HepG2 (cell line): Measurements from ENCODE around the gene PCSK5. TPM values are rescaled to one million over a fixed set of nuclear protein-coding genes. Genes with fewer than 3 reads are reported as not detected.

Experiments used
- ATF2 ChIP-seq: sonication (generic); formaldehyde crosslinking; IDR thresholded peaks from 2 replicates; pipeline ENCODE4 v1.4.0; 2020; ENCODE audit warnings: missing genetic modification reagents
- CBX5 ChIP-seq: sonication (generic); formaldehyde crosslinking; IDR thresholded peaks from 2 replicates; pipeline ENCODE4 v1.4.0; 2020; ENCODE audit warnings: missing genetic modification reagents, borderline replicate concordance
- HOMEZ ChIP-seq: IDR thresholded peaks from 2 replicates; pipeline ENCODE4 v1.6.1; 2016; ENCODE audit warnings: low read depth
- HOXA7 ChIP-seq: sonication (generic); formaldehyde crosslinking; IDR thresholded peaks from 2 replicates; pipeline ENCODE4 v1.8.1; 2022; ENCODE audit warnings: mild to moderate bottlenecking, missing genetic modification reagents, moderate library complexity
- MLX ChIP-seq: IDR thresholded peaks from 2 replicates; pipeline ENCODE4 v1.6.1; 2016
- MZF1 ChIP-seq: sonication (generic); formaldehyde crosslinking; IDR thresholded peaks from 2 replicates; pipeline ENCODE4 v1.8.1; 2023; ENCODE audit warnings: mild to moderate bottlenecking, missing genetic modification reagents, borderline replicate concordance
- PPARG ChIP-seq: conservative IDR thresholded peaks from 2 replicates; pipeline ENCODE4 v1.6.1; 2016; ENCODE audit warnings: missing biosample characterization, missing genetic modification reagents
- RFX1 ChIP-seq: fragments of 450-650 bp; IDR thresholded peaks from 2 replicates; pipeline ENCODE4 v1.6.1; 2017
- STAT5B ChIP-seq: sonication (generic); formaldehyde crosslinking; IDR thresholded peaks from 2 replicates; pipeline ENCODE4 v1.4.0; 2020; ENCODE audit warnings: missing genetic modification reagents
- XRCC5 ChIP-seq: fragments of 200-400 bp; formaldehyde crosslinking; optimal IDR thresholded peaks from 2 replicates; pipeline ENCODE3; 2017; ENCODE audit warnings: mild to moderate bottlenecking, low read length
- ZFP36L2 ChIP-seq: sonication (generic); formaldehyde crosslinking; IDR thresholded peaks from 2 replicates; pipeline ENCODE4 v1.4.0; 2020; ENCODE audit warnings: missing genetic modification reagents
- ZNF605 ChIP-seq: sonication (generic); formaldehyde crosslinking; IDR thresholded peaks from 2 replicates; pipeline ENCODE4 v1.8.0; 2022; ENCODE audit warnings: mild to moderate bottlenecking, missing genetic modification reagents
- polyA plus RNA-seq, 8 experiments: library from polyadenylated mRNA; depleted of rRNA in 3 of 8; stranded (reverse) in 7 of 8; unstranded in 1 of 8; fragments of >200 nt; fragmentation: Illumina TruSeq in 4 of 8; extraction: Trizol in 4 of 8; gene quantifications; 2 replicates each; pipeline versions ENCODE4 v1.2.1 to v1.2.3, GENCODE V29; 2011 to 2016; ENCODE audit warnings: low read depth in 4 of 8, missing spikeins in 1 of 8, mixed read lengths in 1 of 8; ENCODE audit not compliant: insufficient read depth in 1 of 8
- total RNA-seq, 5 experiments: library from RNA; depleted of rRNA; stranded (reverse); fragments of >200 nt; fragmentation: Illumina TruSeq; extraction: Trizol; gene quantifications; 2 replicates each; pipeline ENCODE4 v1.2.3, GENCODE V29; 2016; ENCODE audit warnings: low read depth in 1 of 5
- TF ChIP-seq, protein P1 (sequence below): sonication (generic); formaldehyde crosslinking; IDR thresholded peaks from 2 replicates; pipeline ENCODE4 v1.4.0; 2020; ENCODE audit warnings: missing genetic modification reagents, mild to moderate bottlenecking, borderline replicate concordance
- TF ChIP-seq, protein P2 (sequence below): sonication (generic); formaldehyde crosslinking; IDR thresholded peaks from 2 replicates; pipeline ENCODE4 v1.5.0; 2020; ENCODE audit warnings: mild to moderate bottlenecking, missing genetic modification reagents, borderline replicate concordance
- TF ChIP-seq, protein P3 (sequence below): sonication (generic); formaldehyde crosslinking; IDR thresholded peaks from 2 replicates; pipeline ENCODE4 v1.4.0; 2020; ENCODE audit warnings: missing genetic modification reagents

The PCSK5 gene
- total and polyA plus RNA-seq, 2 of the 13 experiments (the other 11 are each of a cell fraction or from before 2014, with no cell fraction given): 0.55 to 0.66 TPM

DNA sequence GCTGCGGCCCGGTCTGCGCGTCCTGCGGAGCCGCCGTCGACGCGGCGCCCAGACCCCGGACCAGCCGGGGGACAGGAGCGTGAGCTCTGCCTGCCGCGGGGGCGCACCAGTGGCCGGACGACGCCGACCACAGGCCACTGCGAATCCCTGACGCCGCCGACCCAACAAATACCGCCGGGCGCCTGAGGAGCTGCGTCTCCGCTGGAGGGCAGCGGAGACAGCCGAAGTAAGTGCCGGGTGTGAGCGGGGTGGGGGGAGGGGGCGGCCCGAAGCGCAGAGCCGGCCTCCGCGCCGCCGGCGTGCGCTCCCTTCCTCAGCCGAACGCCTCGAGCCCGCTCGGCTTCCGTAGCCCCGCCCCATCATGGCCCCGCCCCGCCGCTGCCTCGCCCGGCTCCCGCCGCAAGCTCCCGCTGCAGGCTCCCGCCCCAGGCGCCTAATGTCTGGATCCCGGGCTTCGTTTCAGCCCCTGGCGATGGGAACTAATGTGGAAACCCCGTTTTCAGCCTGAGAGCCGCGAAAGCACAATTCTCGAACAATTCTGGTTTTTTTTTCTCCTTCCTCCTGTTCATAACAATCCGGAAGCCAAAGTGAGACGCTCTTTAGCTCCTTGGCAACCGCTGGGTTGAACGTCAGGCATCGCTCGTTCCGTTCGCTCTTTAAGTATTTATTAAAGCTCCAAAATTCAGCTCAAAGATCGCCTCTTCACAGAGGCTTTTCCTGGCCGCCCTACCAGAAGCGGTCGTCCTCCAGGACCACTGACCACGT is 503.9 kb downstream of the PCSK5 start, which contains the start of gene RFK (continued):
- TF ChIP-seq, protein P1, sequence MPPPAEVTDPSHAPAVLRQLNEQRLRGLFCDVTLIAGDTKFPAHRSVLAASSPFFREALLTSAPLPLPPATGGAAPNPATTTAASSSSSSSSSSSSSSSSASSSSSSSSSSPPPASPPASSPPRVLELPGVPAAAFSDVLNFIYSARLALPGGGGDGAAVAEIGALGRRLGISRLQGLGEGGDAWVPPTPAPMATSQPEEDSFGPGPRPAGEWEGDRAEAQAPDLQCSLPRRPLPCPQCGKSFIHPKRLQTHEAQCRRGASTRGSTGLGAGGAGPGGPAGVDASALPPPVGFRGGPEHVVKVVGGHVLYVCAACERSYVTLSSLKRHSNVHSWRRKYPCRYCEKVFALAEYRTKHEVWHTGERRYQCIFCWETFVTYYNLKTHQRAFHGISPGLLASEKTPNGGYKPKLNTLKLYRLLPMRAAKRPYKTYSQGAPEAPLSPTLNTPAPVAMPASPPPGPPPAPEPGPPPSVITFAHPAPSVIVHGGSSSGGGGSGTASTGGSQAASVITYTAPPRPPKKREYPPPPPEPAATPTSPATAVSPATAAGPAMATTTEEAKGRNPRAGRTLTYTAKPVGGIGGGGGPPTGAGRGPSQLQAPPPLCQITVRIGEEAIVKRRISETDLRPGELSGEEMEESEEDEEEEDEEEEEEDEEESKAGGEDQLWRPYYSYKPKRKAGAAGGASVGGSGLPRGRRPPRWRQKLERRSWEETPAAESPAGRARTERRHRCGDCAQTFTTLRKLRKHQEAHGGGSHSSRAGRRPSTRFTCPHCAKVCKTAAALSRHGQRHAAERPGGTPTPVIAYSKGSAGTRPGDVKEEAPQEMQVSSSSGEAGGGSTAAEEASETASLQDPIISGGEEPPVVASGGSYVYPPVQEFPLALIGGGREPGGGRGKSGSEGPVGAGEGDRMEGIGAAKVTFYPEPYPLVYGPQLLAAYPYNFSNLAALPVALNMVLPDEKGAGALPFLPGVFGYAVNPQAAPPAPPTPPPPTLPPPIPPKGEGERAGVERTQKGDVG (CRISPR knock-in tag): no peak
- TF ChIP-seq ZFP36L2 (0 out of 2 replicates have a peak, but pooled peaks have one; percentile 31), XRCC5 (no peak), HOMEZ (no peak), ZNF605 (CRISPR knock-in tag) (no peak), CBX5 (CRISPR knock-in tag) (0 out of 2 replicates have a peak, but pooled peaks have one; percentile 30), STAT5B (CRISPR knock-in tag) (no peak), MZF1 (CRISPR knock-in tag) (no peak), MLX (0 out of 2 replicates have a peak, but pooled peaks have one; percentile 12), HOXA7 (CRISPR knock-in tag) (no peak), PPARG (CRISPR knock-in tag) (0 out of 2 replicates have a peak, but pooled peaks have one; percentile 15), RFX1 (peak; percentile 54; the same call in 1 of the 2 replicates), ATF2 (CRISPR knock-in tag) (0 out of 2 replicates have a peak, but pooled peaks have one; percentile 29)
- TF ChIP-seq, protein P2, sequence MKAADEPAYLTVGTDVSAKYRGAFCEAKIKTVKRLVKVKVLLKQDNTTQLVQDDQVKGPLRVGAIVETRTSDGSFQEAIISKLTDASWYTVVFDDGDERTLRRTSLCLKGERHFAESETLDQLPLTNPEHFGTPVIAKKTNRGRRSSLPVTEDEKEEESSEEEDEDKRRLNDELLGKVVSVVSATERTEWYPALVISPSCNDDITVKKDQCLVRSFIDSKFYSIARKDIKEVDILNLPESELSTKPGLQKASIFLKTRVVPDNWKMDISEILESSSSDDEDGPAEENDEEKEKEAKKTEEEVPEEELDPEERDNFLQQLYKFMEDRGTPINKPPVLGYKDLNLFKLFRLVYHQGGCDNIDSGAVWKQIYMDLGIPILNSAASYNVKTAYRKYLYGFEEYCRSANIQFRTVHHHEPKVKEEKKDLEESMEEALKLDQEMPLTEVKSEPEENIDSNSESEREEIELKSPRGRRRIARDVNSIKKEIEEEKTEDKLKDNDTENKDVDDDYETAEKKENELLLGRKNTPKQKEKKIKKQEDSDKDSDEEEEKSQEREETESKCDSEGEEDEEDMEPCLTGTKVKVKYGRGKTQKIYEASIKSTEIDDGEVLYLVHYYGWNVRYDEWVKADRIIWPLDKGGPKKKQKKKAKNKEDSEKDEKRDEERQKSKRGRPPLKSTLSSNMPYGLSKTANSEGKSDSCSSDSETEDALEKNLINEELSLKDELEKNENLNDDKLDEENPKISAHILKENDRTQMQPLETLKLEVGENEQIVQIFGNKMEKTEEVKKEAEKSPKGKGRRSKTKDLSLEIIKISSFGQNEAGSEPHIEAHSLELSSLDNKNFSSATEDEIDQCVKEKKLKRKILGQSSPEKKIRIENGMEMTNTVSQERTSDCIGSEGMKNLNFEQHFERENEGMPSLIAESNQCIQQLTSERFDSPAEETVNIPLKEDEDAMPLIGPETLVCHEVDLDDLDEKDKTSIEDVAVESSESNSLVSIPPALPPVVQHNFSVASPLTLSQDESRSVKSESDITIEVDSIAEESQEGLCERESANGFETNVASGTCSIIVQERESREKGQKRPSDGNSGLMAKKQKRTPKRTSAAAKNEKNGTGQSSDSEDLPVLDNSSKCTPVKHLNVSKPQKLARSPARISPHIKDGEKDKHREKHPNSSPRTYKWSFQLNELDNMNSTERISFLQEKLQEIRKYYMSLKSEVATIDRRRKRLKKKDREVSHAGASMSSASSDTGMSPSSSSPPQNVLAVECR (CRISPR knock-in tag): peak; percentile 69; the same call in 1 of the 2 replicates
- TF ChIP-seq, protein P3, sequence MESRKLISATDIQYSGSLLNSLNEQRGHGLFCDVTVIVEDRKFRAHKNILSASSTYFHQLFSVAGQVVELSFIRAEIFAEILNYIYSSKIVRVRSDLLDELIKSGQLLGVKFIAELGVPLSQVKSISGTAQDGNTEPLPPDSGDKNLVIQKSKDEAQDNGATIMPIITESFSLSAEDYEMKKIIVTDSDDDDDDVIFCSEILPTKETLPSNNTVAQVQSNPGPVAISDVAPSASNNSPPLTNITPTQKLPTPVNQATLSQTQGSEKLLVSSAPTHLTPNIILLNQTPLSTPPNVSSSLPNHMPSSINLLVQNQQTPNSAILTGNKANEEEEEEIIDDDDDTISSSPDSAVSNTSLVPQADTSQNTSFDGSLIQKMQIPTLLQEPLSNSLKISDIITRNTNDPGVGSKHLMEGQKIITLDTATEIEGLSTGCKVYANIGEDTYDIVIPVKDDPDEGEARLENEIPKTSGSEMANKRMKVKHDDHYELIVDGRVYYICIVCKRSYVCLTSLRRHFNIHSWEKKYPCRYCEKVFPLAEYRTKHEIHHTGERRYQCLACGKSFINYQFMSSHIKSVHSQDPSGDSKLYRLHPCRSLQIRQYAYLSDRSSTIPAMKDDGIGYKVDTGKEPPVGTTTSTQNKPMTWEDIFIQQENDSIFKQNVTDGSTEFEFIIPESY (CRISPR knock-in tag): no peak
